GM21737 (cell line): ENCODE measurements around the gene BATF3.

Experiments
- ATAC-seq: cut with Tn5 transposase; IDR thresholded peaks from one replicate; pipeline ENCODE4 v1.9.1; 2021; ENCODE audit warnings: mild to moderate bottlenecking, moderate library complexity; ENCODE audit not compliant: unreplicated experiment

BATF3 gene

GRCh38 chr1:212638492-212639151, 61.0 kb downstream of the BATF3 start:
- no peak for ATAC-seq

- no peak for ATAC-seq
Observed at GRCh38 chr1:212637902-212638301, 61.7 kb downstream of the BATF3 start.
